ENCODE results near the gene NOA1. TPM values are rescaled to one million over a fixed set of nuclear protein-coding genes. Genes with fewer than 3 reads are reported as not detected.
A peak's percentile ranks its signal among the peaks of the same experiment; 100 is the strongest.

The NOA1 gene
- 19.2 and 19.4 TPM in 2 replicates for total RNA-seq (2014; rRNA removed; shearing (Covaris generic))
- polyA plus RNA-seq (2015; cell fraction: cytosol; rRNA removed) = 22.9 and 30.2 TPM in 2 replicates
- polyA plus RNA-seq (2015; cell fraction: nucleus; rRNA removed) = 10.8 and 15.6 TPM in 2 replicates

- in situ Hi-C loops (cut with HindIII; ENCODE audit: low pct_unique_long_range_greater_than_20kb, low sequenced_read_pairs) = no loop called here
- peak; percentile 98 for DNase-seq (ENCODE audit: low read depth, low spot score)
These were observed at the start of gene NOA1 for GRCh38 chr4:56977321-56978012. TSS of gene NOA1 (minus strand) at chr4:56977606. CDS start at chr4:56977585, 21 bp downstream.

GRCh38 chr4:57023104-57023503 lies 45.7 kb upstream of the NOA1 start:
- in situ Hi-C loops (cut with HindIII; ENCODE audit: low pct_unique_long_range_greater_than_20kb, low sequenced_read_pairs) = no loop called here
- DNase-seq (ENCODE audit: low read depth, low spot score) = no peak

- no peak for DNase-seq (ENCODE audit: low read depth, low spot score)
- in situ Hi-C loops (cut with HindIII; ENCODE audit: low pct_unique_long_range_greater_than_20kb, low sequenced_read_pairs) = no loop called here
These were observed 43.2 kb upstream of the NOA1 start for GRCh38 chr4:57020467-57021101.

DNA sequence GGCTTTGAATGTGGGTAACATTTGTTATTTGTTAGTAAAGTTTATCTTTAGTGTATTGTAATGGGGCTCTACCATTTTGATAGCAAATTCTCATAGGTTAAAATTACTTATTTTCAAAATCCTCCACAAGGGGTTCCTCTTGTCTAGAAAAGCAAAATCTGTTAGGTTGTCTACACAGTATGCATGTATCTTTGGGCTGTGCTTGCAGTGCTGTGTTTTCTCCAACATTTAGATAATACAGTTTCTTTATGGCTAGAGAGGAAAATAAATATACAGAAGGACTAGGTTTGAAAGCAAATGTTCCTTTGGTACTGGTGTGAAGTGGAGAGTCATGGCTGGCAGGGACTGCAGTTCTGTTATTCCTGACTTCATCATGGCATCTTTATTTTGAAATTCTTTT lies 41.6 kb upstream of the NOA1 start:
- DNase-seq (ENCODE audit: low read depth, low spot score) = no peak
- in situ Hi-C loops (cut with HindIII; ENCODE audit: low pct_unique_long_range_greater_than_20kb, low sequenced_read_pairs) = no loop called here

DNA sequence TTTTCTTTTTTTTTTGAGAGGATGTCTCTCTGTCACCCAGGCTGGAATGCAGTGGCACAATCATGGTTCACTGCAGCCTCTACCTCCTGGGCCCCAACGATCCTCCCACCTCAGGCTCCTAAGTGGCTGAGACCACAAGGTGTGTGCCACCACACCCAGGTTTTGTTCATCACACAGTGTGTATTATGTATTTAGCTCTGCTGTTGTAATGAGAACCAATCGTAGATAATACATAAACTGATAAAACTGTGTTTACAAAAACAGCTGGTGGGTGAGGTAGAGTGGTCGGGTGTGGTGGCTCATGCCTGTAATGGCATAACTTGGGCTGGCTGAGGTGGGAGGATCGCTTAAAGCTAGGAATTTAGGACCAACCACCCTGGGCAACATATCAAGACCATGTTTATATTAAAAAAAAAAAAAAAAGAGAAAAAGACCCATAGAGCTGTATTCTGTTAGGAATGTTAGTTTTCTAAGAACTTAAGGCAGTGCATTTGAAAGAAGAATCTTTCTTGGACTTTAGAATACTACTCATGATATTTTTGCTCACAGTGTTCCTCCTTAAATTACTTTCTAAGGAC lies 36.2 kb upstream of the NOA1 start:
- in situ Hi-C loops (cut with HindIII; ENCODE audit: low pct_unique_long_range_greater_than_20kb, low sequenced_read_pairs) = no loop called here
- DNase-seq (ENCODE audit: low read depth, low spot score) = no peak

DNA sequence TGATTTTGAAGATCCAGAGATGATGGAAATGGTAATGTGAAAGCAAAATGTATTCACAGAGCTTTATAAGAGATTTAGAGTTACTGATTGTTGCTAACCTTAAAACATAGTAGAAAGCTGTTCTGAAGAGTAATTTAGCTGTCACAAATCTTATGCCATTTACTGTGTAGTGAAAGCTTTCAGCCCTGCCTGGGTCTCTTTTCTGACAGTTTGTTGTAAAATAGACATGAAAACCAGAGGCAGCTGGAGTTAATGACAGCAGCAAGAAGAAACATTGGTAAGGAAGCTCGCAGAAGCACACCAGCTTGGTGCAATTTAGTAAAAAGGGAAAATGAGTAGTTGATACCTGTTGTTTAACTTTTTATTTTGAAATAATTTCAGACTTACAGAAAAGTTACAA lies 22.3 kb upstream of the NOA1 start:
- in situ Hi-C loops (cut with HindIII; ENCODE audit: low pct_unique_long_range_greater_than_20kb, low sequenced_read_pairs) = no loop called here

GRCh38 chr4:56995525-56995924 lies 18.1 kb upstream of the NOA1 start:
- in situ Hi-C loops (cut with HindIII; ENCODE audit: low pct_unique_long_range_greater_than_20kb, low sequenced_read_pairs) = no loop called here
- peak; percentile 70 for DNase-seq (ENCODE audit: low read depth, low spot score)

More for the DNA sequence above, 22.3 kb upstream of the NOA1 start:
- no peak for DNase-seq (ENCODE audit: low read depth, low spot score)

- DNase-seq (ENCODE audit: low read depth, low spot score) = no peak
These were observed 12.9 kb upstream of the NOA1 start for GRCh38 chr4:56990109-56990905.

DNA sequence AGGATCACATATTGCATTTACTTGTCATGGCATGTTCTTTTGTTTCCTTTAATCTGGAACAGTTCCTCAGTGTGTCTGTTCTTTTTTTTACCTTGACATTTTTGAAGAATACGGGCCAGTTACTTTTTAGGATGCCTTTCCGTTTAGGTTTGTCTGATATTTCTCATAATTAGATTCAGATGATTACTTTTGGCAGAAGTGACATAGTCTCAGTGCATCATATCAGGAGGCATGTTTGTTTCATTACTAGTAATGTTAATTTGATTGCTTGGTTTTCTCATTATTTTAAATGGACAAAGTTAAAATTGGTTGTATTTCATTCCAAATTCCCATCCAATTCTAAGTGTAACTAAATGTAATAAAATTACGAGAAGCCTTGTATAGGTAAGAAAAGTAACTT lies 9.5 kb upstream of the NOA1 start:
- in situ Hi-C loops (cut with HindIII; ENCODE audit: low pct_unique_long_range_greater_than_20kb, low sequenced_read_pairs) = no loop called here

More at GRCh38 chr4:56990109-56990905, 12.9 kb upstream of the NOA1 start:
- in situ Hi-C loops (cut with HindIII; ENCODE audit: low pct_unique_long_range_greater_than_20kb, low sequenced_read_pairs) = no loop called here

GRCh38 chr4:56986192-56986591 lies 8.8 kb upstream of the NOA1 start:
- no peak for DNase-seq (ENCODE audit: low read depth, low spot score)
- in situ Hi-C loops (cut with HindIII; ENCODE audit: low pct_unique_long_range_greater_than_20kb, low sequenced_read_pairs) = no loop called here

More for the DNA sequence above, 9.5 kb upstream of the NOA1 start:
- no peak for DNase-seq (ENCODE audit: low read depth, low spot score)

DNA sequence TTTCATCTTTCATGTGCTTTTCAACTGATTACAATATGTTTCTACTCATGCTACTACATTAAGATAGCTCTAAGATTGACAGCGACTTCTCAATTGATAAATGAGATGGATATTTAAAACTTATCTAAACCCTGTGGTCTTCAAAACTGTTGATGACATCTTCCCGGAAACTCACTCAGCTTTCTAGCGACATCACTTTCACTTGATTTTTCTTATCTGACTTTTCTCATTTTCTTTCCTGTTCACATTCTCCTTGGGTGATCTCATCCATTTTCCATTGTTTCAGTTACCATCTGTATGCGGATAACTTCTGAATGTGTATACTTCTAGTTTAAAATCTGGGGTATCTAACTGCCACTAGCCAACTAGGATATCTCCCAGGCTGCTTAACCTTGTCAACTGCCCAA lies 4.4 kb upstream of the NOA1 start:
- in situ Hi-C loops (cut with HindIII; ENCODE audit: low pct_unique_long_range_greater_than_20kb, low sequenced_read_pairs) = no loop called here
- DNase-seq (ENCODE audit: low read depth, low spot score) = no peak

DNA sequence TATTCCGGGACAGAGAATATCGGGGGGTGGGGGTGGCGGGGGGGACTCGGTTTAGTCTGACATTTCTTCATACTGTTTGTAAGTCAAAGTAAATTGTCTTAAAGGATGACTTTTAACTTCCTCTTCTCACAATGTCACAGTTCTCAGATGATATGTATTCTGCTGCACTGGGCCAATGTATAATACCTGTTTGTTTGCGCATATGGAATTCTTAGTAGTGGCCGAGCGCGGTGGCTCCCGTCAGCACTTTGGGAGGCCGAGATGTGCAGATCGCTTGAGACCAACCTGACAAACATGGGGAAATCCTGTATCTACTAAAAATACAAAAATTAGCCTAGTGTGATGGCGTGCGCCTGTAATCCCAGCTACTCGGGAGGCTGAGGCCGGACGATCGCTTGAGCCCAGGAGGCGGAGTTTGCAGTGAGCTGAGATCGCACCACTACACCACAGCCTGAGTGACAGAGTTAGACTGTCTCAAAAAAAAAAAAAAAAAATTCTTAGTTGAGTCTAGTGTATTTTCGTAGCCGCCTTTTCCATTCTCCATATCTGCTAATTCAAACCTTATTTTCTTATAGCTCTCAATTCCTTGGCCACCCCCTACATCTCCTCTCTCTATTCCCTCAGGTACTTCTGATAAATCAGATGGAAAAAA lies 2.1 kb upstream of the NOA1 start:
- in situ Hi-C loops (cut with HindIII; ENCODE audit: low pct_unique_long_range_greater_than_20kb, low sequenced_read_pairs) = no loop called here
- DNase-seq (ENCODE audit: low read depth, low spot score) = peak; percentile 49

DNA sequence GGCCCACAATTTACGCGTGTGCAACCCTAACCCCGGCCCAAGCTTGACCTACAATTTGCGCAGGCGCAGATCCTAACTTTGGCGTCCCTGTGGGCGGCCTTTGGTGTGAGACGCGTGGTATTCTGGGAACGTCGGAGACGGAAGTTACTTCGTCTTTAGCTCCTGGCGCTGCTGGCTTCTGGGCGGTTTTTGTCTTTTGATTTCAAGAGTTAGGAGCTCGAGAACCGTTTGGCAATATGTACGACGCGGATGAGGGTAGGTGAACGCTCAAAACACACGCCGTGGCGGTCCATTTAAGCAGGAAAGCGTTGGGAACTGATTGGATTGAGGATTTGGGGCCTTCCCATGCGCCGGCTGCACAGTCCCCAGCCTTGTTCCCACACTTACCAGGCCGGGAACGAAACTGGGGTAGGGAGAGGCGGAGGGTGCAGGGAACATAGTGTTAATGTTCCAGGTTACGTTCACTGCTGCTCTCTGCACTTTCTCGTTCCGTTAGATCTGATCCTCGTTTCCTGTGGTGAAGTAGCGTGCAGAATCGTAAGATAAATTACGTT lies 1.4 kb upstream of the NOA1 start, which contains the start of gene POLR2B:
Gene POLR2B (plus strand): TSS at position 147 of the 554 bp plus-strand sequence. CDS start 90 bp downstream, at position 237.
- in situ Hi-C loops (cut with HindIII; ENCODE audit: low pct_unique_long_range_greater_than_20kb, low sequenced_read_pairs) = no loop called here
- peak; percentile 96 for DNase-seq (ENCODE audit: low read depth, low spot score)

- in situ Hi-C loops (cut with HindIII; ENCODE audit: low pct_unique_long_range_greater_than_20kb, low sequenced_read_pairs) = no loop called here
- DNase-seq (ENCODE audit: low read depth, low spot score) = no peak
These were observed 527 bp downstream of the NOA1 start for GRCh38 chr4:56976837-56977320.

- DNase-seq (ENCODE audit: low read depth, low spot score) = no peak
- in situ Hi-C loops (cut with HindIII; ENCODE audit: low pct_unique_long_range_greater_than_20kb, low sequenced_read_pairs) = no loop called here
These were observed 1.0 kb downstream of the NOA1 start for GRCh38 chr4:56976283-56976836.

DNA sequence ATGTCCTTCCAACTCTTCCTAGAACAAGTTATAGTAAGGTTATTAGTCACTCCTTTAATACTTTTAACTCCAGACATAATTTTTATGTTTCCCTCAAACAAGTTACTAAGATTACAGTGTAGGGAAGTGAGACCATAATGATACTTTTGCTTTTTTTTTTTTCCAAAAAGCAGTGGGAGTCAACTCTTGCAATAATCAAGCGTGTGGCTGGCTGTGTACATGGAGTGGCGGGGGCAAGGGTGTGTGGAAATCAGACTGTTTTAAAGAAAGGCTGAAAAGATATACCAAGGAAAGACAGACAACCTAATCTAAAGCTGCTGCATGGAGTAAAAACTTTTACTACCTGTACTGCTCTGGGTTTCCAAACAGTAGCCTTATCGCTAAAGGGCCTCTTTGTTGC lies 4.1 kb downstream of the NOA1 start:
- in situ Hi-C loops (cut with HindIII; ENCODE audit: low pct_unique_long_range_greater_than_20kb, low sequenced_read_pairs) = no loop called here
- no peak for DNase-seq (ENCODE audit: low read depth, low spot score)

DNA sequence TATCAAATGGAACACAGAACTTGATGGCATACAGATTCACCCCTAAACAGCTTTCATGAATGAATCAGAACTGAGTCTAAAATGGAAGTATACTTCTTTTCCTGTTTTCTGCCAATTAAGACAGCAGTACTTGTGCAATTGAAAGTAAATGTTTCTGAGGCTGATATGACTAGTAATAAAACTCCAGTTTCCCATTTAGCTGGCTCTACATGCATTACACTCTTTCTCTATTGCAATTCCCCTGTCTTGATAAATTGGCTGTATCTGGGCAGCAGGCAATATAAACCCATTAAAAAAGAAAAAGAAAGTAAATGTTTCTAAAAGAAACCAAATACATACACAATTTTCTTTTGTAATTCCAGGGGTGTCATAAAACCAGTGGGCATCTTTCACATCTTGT lies 4.6 kb downstream of the NOA1 start:
- in situ Hi-C loops (cut with HindIII; ENCODE audit: low pct_unique_long_range_greater_than_20kb, low sequenced_read_pairs) = no loop called here
- DNase-seq (ENCODE audit: low read depth, low spot score) = no peak

Measured in SK-MEL-5 (cell line).